ENCODE results near the gene ZMAT5. TPM values are rescaled to one million over a fixed set of nuclear protein-coding genes. Genes with fewer than 3 reads are reported as not detected.

Gene ZMAT5
- total and polyA plus RNA-seq, 9 of the 15 experiments (the other 6 are each of a cell fraction or from before 2014, with no cell fraction given) = 2.0 to 25.2 (median 11.9) TPM

GRCh38 chr22:29733362-29734201 lies 33.2 kb downstream of the ZMAT5 start (continued):
- no peak for TF ChIP-seq ZBTB26 (CRISPR knock-in tag; IDR thresholded peaks at IDR 0.05)
- TF ChIP-seq NCOA6 (IDR thresholded peaks at IDR 0.05) = no peak
- TF ChIP-seq KAT2B (IDR thresholded peaks at IDR 0.05; ENCODE audit: low read depth, low read length) = no peak
- TF ChIP-seq RCOR1 (IDR thresholded peaks at IDR 0.05; ENCODE audit: borderline replicate concordance in 1 of 2, low read depth in 2 of 2, low read length in 2 of 2) = no peak
- no peak for TF ChIP-seq KLF16 (IDR thresholded peaks at IDR 0.05)
- TF ChIP-seq BRCA1 (IDR thresholded peaks at IDR 0.05) = no peak
- TF ChIP-seq BRCA1 (CRISPR knock-in tag; IDR thresholded peaks at IDR 0.05) = no peak
- no peak for TF ChIP-seq ATF2 (CRISPR knock-in tag; IDR thresholded peaks at IDR 0.05)
- peak; percentile 27; the same call in 1 of the 2 replicates for TF ChIP-seq CC2D1A (IDR thresholded peaks at IDR 0.05)
- peak; percentile 87 for TF ChIP-seq PKNOX1 (IDR thresholded peaks at IDR 0.05)
- no peak for TF ChIP-seq MTA3 (IDR thresholded peaks at IDR 0.05; ENCODE audit: borderline replicate concordance)
- no peak for TF ChIP-seq DDX20 (tag; IDR thresholded peaks at IDR 0.05; ENCODE audit: low read depth)
- no peak for TF ChIP-seq MAX (CRISPR knock-in tag; IDR thresholded peaks at IDR 0.05)
- TF ChIP-seq SIX5 (IDR thresholded peaks at IDR 0.05; ENCODE audit: borderline replicate concordance in 1 of 2, insufficient read depth in 1 of 2, low read depth in 1 of 2, low read length in 2 of 2) = no peak
- no peak for TF ChIP-seq TAF1 (IDR thresholded peaks at IDR 0.05; ENCODE audit: control insufficient read depth, extremely low read depth, insufficient read depth, low read length, severe bottlenecking)
- no peak for TF ChIP-seq ZNF717 (CRISPR knock-in tag; IDR thresholded peaks at IDR 0.05)
- no peak for TF ChIP-seq CBX8 (IDR thresholded peaks at IDR 0.05; ENCODE audit: borderline replicate concordance, extremely low read depth, low read depth, low read length, poor library complexity, severe bottlenecking)
- TF ChIP-seq RNF2 (IDR thresholded peaks at IDR 0.05) = no peak
- peak; percentile 29; the same call in 1 of the 2 replicates for TF ChIP-seq MTA2 (IDR thresholded peaks at IDR 0.05; ENCODE audit: low read depth)
- TF ChIP-seq ZNF445 (CRISPR knock-in tag; IDR thresholded peaks at IDR 0.05; ENCODE audit: low read depth) = no peak
- no peak for TF ChIP-seq ZC3H11A (IDR thresholded peaks at IDR 0.05; ENCODE audit: low read depth, low read length)
- no peak for TF ChIP-seq MCM3 (IDR thresholded peaks at IDR 0.05)
- no peak for TF ChIP-seq IRF2 (CRISPR knock-in tag; IDR thresholded peaks at IDR 0.05)
- TF ChIP-seq RHOXF2B (CRISPR knock-in tag; conservative IDR thresholded peaks at IDR 0.05) = no peak
- TF ChIP-seq TAL1 (IDR thresholded peaks at IDR 0.05) = peak; percentile 73
- TF ChIP-seq TEAD4 (IDR thresholded peaks at IDR 0.05; ENCODE audit: low read length) = peak; percentile 39; the same call in 1 of the 2 replicates
- TF ChIP-seq TEAD4 (CRISPR knock-in tag; IDR thresholded peaks at IDR 0.05; ENCODE audit: borderline replicate concordance) = no peak
